CD4-positive, alpha-beta memory T cell (primary cell): ENCODE results near the gene YARS1. TPM values are rescaled to one million over a fixed set of nuclear protein-coding genes. Genes with fewer than 3 reads are reported as not detected.

ENCODE experiments used
- CTCF ChIA-PET: fragments of 350-600 bp; sonication (Branson Sonifier 250); formaldehyde crosslinking; loops from one replicate; lab custom pipeline; 2021; ENCODE audit warnings: inconsistent platforms; ENCODE audit not compliant: partially characterized antibody; lab: Charles Lee
- POLR2A ChIA-PET: fragments of 350-600 bp; sonication (Branson Sonifier 250); formaldehyde crosslinking; loops from one replicate; lab custom pipeline; 2021; ENCODE audit not compliant: partially characterized antibody; lab: Charles Lee
- DNase-seq, 5 donors: peaks; one replicate each; pipeline versions ENCODE4 v3.0.0 to v3.0.0-alpha.2; 2020 to 2022; ENCODE audit warnings: mixed read lengths in 1 of 5
- H3K27ac ChIP-seq: one replicate; pipeline ENCODE4 v1.7.0; 2013; ENCODE audit warnings: low read depth, low read length
- H3K27me3 ChIP-seq: 2 replicates; pipeline ENCODE4 v1.7.0; 2013; ENCODE audit warnings: mild to moderate bottlenecking, low read length, moderate library complexity; ENCODE audit not compliant: insufficient read depth
- H3K36me3 ChIP-seq: 2 replicates; pipeline ENCODE4 v1.7.0; 2013; ENCODE audit warnings: mild to moderate bottlenecking, low read length, moderate library complexity; ENCODE audit not compliant: insufficient read depth
- H3K4me1 ChIP-seq: 2 replicates; pipeline ENCODE4 v1.7.0; 2013; ENCODE audit warnings: mild to moderate bottlenecking, low read length, moderate library complexity; ENCODE audit not compliant: insufficient read depth
- H3K4me3 ChIP-seq, 2 donors: one replicate each; pipeline ENCODE4 v1.7.0; 2013; ENCODE audit warnings: low read length in 2 of 2, mild to moderate bottlenecking in 1 of 2
- H3K9me3 ChIP-seq, 2 donors: one replicate each; pipeline ENCODE4 v1.7.0; 2013; ENCODE audit warnings: low read length in 2 of 2, control low read depth in 1 of 2; ENCODE audit not compliant: control insufficient read depth in 1 of 2
- H3K27ac Mint-ChIP-seq, 7 donors: one replicate each; pipeline ENCODE4 v1.8.0; 2020 to 2021; ENCODE audit warnings: mixed read lengths in 7 of 7, mild to moderate bottlenecking in 6 of 7, inconsistent platforms in 3 of 7, moderate library complexity in 3 of 7
- H3K27me3 Mint-ChIP-seq, 2 donors: one replicate each; pipeline ENCODE4 v1.8.0; 2020 to 2021; ENCODE audit warnings: mixed read lengths in 2 of 2
- H3K36me3 Mint-ChIP-seq, 2 donors: one replicate each; pipeline ENCODE4 v1.8.0; 2020 to 2021; ENCODE audit warnings: mixed read lengths in 2 of 2, inconsistent platforms in 1 of 2, mild to moderate bottlenecking in 1 of 2
- H3K4me1 Mint-ChIP-seq, 4 donors: one replicate each; pipeline ENCODE4 v1.8.0; 2020 to 2021; ENCODE audit warnings: mixed read lengths in 4 of 4, mild to moderate bottlenecking in 1 of 4
- H3K4me3 Mint-ChIP-seq, 8 donors: one replicate each; pipeline ENCODE4 v1.8.0; 2020 to 2021; ENCODE audit warnings: mixed read lengths in 8 of 8, mild to moderate bottlenecking in 7 of 8, moderate library complexity in 6 of 8, inconsistent platforms in 3 of 8
- H3K9me3 Mint-ChIP-seq, 8 donors: one replicate each; pipeline ENCODE4 v1.8.0; 2020 to 2021; ENCODE audit warnings: mixed read lengths in 8 of 8, mild to moderate bottlenecking in 5 of 8, inconsistent platforms in 3 of 8, moderate library complexity in 1 of 8
- intact Hi-C: fragments of 100-400 bp; cut with micrococcal nuclease; formaldehyde crosslinking; loops from one replicate; pipeline ENCODE4 v1.15.1; 2023
- polyA plus RNA-seq, 2 donors: library from polyadenylated mRNA; unstranded; fragments of 300-500 nt; fragmentation: Illumina TruSeq; gene quantifications; one replicate each; pipeline ENCODE4 v1.2.3, GENCODE V29; 2021
- total RNA-seq, 2 experiments: library from RNA; stranded (reverse); gene quantifications; one replicate each; pipeline ENCODE4 v1.2.3, GENCODE V29; 2021

The YARS1 gene
- total RNA-seq (100 to 1,000 TPM; 110 to 114 TPM), polyA plus RNA-seq (10 to 100 TPM; 46.6 to 70.0 TPM)

DNA sequence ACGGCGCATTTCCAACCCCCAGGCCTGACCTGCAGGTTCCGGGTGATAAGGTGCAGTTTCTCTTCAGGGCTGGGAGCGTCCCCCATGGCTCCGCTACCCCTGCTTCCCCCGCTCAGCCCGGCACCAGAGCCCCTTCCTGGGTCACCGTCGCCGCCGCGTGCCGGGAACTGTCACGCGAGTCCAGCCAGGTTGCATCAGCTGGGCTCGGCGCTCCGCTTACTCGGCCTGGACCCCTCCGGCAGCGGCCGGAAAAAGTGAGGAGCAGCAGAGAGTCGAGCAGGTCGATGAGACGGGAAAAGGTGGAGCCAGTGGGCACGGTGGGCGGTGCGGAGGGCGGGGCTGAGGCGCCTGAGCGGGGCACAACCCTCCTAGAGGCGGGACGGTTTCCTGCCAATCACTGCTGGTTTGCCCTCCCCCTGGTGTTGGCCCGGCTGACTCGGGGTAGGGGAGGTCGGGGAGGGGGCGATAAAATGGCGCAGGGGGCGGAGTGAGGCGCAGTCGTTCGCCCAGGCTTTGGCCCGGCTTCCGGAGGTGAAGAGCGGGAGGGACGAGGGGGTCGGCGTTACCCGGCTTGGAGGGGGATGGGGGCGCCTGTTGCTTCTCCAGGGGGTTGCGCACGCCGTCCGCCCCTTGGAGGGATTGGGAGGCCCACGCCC, at the start of gene YARS1, which contains the start of gene S100PBP:
TSS of gene YARS1 (minus strand) at position 200 of the 656 bp plus-strand sequence. CDS start at position 86, 114 bp downstream.
TSS of gene S100PBP (plus strand) at position 495 of the 656 bp plus-strand sequence. CDS start 8,447 bp downstream, outside the sequence.
- H3K9me3 Mint-ChIP-seq, result no peaks in the 10 kb centered on the region
- H3K27ac ChIP-seq, result peak within 1 kb of the TSS; percentile 89
- DNase-seq, result peak; percentile 99 to 100 (median 99)
- no peaks in the 10 kb centered on the region for H3K27me3 ChIP-seq
- intact Hi-C loops, result loop anchor here (1.0 to 5.0 kb wide), 4 partner anchors 18 to 310 kb away; partner anchors contain the start of genes RNF19B and ZBTB8OS
- H3K4me3 ChIP-seq, result peak within 1 kb of the TSS; percentile 67 to 70
- POLR2A ChIA-PET, result interaction anchor here (0.9 to 3.4 kb wide), 10 partner anchors 9 to 532 kb away, joined by 3 to 22 read pairs (median 5); partner anchors contain the start of genes RBBP4, RNF19B, TRIM62 and ZBTB8OS
- H3K4me3 Mint-ChIP-seq, result peak within 1 kb of the TSS; percentile 94 to 100 (median 96)
- H3K4me1 ChIP-seq, result peaks cover 60% of the 10 kb centered on the region
- no peaks in the 10 kb centered on the region for H3K9me3 ChIP-seq
- peak within 1 kb of the TSS; percentile 82 to 97 (median 95) for H3K27ac Mint-ChIP-seq
- H3K4me1 Mint-ChIP-seq, result peaks cover 36 to 71% (median 51%) of the 10 kb centered on the region in 4 donors
- no peaks in the 10 kb centered on the region for H3K27me3 Mint-ChIP-seq
- peaks cover 8 to 35% of the 10 kb centered on the region in 2 donors for H3K36me3 Mint-ChIP-seq
- CTCF ChIA-PET, result interaction anchor here (1.4 to 1.5 kb wide), 2 partner anchors 43 to 45 kb away, joined by 3 to 5 read pairs; no protein-coding TSS in a partner anchor
- H3K36me3 ChIP-seq, result no peaks in the 10 kb centered on the region

DNA sequence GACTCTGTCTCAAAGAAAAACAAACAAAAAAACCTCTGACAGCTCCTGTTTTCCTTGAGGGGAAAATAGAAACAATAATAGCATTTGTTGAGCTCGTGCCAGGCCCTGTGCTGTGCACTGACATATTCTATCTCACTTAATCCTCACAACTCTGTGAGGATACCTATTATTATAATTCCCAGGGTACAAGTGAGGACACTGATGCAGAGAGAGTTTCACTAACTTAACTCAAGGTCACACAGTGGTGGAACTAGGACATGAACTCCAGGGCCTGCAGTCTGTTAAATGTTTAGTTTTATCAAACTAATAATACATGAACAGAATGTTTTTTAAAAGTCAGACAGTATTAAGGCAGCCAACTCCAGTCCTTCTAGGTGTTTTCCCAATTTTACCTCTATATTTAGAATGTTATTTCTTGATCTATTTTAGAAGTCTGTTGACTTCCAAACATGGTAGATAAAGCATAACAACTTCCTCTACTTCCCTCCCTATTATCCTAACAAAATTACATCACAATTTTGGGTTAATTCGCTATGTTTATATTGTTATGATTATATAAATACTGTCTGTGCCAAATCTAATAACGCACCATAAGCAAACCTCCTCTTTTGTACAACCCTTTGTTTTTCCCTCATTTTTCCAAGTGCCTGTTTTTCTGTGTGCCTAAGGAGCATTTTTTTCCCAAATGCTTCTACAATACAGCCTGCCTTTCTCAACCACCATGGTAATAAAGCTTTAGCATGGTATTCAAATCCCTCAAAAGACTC, 48.7 kb upstream of the YARS1 start:
- H3K9me3 Mint-ChIP-seq, result peaks cover 0 to 2% (median 0%) of the 10 kb centered on the region in 8 donors
- peaks cover 4% of the 10 kb centered on the region for H3K4me1 ChIP-seq
- no peak overlapping the region for H3K4me3 Mint-ChIP-seq
- H3K27me3 ChIP-seq, result no peaks in the 10 kb centered on the region
- no peaks in the 10 kb centered on the region for H3K36me3 ChIP-seq
- H3K4me3 ChIP-seq, result no peak overlapping the region
- H3K36me3 Mint-ChIP-seq, result peaks cover 34 to 46% of the 10 kb centered on the region in 2 donors
- ChIA-PET CTCF (interaction anchor here (0.6 to 1.6 kb wide), 3 partner anchors 11 to 461 kb away, joined by 3 read pairs; no protein-coding TSS in a partner anchor), POLR2A (no interaction called here)
- no peak overlapping the region for H3K27ac Mint-ChIP-seq
- H3K4me1 Mint-ChIP-seq, result peaks cover 4 to 14% (median 10%) of the 10 kb centered on the region in 4 donors
- H3K27ac ChIP-seq, result no peak overlapping the region
- H3K27me3 Mint-ChIP-seq, result peaks cover 11 to 13% of the 10 kb centered on the region in 2 donors
- no peaks in the 10 kb centered on the region for H3K9me3 ChIP-seq
- intact Hi-C loops, result no loop called here
- no peak for DNase-seq

- H3K4me1 ChIP-seq, result no peaks in the 10 kb centered on the region
- DNase-seq, result no peak
- CTCF ChIA-PET, result no interaction called here
- H3K27me3 ChIP-seq, result no peaks in the 10 kb centered on the region
- Mint-ChIP-seq H3K9me3 (no peaks in the 10 kb centered on the region), H3K36me3 (peaks cover 39 to 46% of the 10 kb centered on the region in 2 donors), H3K4me3 (no peak overlapping the region), H3K27me3 (peaks cover 5 to 7% of the 10 kb centered on the region in 2 donors), H3K4me1 (peaks cover 0 to 5% (median 3%) of the 10 kb centered on the region in 4 donors), H3K27ac (peak overlapping the region in 1 of 7 donors; percentile 13)
- no peak overlapping the region for H3K27ac ChIP-seq
- H3K4me3 ChIP-seq, result no peak overlapping the region
- H3K9me3 ChIP-seq, result no peaks in the 10 kb centered on the region
- intact Hi-C loops, result no loop called here
- no peaks in the 10 kb centered on the region for H3K36me3 ChIP-seq
- POLR2A ChIA-PET, result no interaction called here
Observed at GRCh38 chr1:32864375-32865019, 47.3 kb upstream of the YARS1 start.

DNA sequence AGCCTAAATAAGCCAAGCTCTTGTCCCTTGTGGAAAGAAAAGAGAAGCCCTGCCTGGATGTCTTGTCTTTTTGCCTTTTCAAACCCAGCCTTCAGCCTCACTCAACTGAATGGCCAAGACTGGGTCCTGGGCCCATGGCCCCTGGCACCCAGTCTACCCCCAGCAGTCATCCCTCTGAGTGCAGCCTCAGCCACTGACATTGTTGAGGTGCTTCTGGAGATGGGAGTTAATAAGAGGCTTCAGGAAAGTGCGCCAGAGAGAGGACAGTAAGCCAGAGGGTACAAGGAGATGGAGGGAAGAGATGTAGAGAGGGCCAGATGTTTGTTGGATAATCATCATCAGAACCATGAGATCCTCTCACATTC, 46.7 kb upstream of the YARS1 start:
- Histone ChIP-seq H3K9me3 (no peaks in the 10 kb centered on the region), H3K27ac (no peak overlapping the region), H3K27me3 (no peaks in the 10 kb centered on the region), H3K4me1 (no peaks in the 10 kb centered on the region), H3K36me3 (no peaks in the 10 kb centered on the region), H3K4me3 (no peak overlapping the region)
- Mint-ChIP-seq H3K4me3 (no peak overlapping the region), H3K36me3 (peaks cover 42% of the 10 kb centered on the region in 2 donors), H3K4me1 (no peaks in the 10 kb centered on the region), H3K9me3 (no peaks in the 10 kb centered on the region), H3K27me3 (peaks cover 0 to 2% of the 10 kb centered on the region in 2 donors), H3K27ac (no peak overlapping the region)
- intact Hi-C loops, result no loop called here
- POLR2A ChIA-PET, result no interaction called here
- CTCF ChIA-PET, result interaction anchor here (1.1 kb wide), 1 partner anchor 8 kb away, joined by 3 read pairs; no protein-coding TSS in a partner anchor
- DNase-seq, result no peak

DNA sequence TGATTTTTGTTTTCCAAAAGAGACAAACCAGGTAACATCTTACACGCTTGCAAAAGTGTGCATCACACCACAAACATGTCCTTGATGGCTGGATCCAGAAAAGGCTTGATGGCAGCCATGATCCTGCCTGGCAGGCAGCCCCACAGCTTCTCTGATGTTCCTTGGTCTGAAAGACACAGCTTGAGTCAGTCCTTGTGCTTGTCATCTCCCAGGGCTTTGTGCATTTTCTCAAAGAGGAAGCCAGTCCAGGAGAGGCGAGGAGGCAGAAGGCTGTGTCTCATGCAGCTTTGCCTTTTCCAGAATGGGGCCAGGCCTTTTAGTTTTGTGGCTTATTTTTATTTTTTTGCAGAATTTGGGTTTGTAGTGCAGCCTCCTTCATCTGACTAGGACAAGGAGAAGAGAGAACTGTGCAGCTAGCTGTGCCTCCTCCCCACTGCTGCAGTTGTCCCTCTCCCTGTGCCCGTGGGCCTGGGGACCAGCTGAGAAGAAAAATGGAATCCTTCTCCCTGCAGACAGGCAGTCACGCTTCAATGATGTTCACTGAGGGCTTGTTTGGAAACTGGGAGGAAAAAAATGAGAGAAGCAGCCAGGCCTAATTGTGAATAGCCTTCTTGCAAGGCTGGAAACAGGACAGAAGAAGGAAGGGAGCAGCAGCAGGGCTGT, 46.2 kb upstream of the YARS1 start:
- no peaks in the 10 kb centered on the region for H3K4me1 Mint-ChIP-seq
- H3K27ac Mint-ChIP-seq, result peak overlapping the region in 1 of 7 donors; percentile 26
- no peak overlapping the region for H3K4me3 Mint-ChIP-seq
- no peak overlapping the region for H3K4me3 ChIP-seq
- no peaks in the 10 kb centered on the region for H3K36me3 ChIP-seq
- peaks cover 41 to 47% of the 10 kb centered on the region in 2 donors for H3K36me3 Mint-ChIP-seq
- ChIA-PET POLR2A (no interaction called here), CTCF (interaction anchor here (0.8 to 1.1 kb wide), 2 partner anchors 8 to 90 kb away, joined by 3 read pairs; no protein-coding TSS in a partner anchor)
- no peaks in the 10 kb centered on the region for H3K27me3 Mint-ChIP-seq
- intact Hi-C loops, result no loop called here
- no peaks in the 10 kb centered on the region for H3K9me3 Mint-ChIP-seq
- H3K27me3 ChIP-seq, result no peaks in the 10 kb centered on the region
- DNase-seq, result no peak
- no peaks in the 10 kb centered on the region for H3K4me1 ChIP-seq
- no peaks in the 10 kb centered on the region for H3K9me3 ChIP-seq
- H3K27ac ChIP-seq, result no peak overlapping the region

DNA sequence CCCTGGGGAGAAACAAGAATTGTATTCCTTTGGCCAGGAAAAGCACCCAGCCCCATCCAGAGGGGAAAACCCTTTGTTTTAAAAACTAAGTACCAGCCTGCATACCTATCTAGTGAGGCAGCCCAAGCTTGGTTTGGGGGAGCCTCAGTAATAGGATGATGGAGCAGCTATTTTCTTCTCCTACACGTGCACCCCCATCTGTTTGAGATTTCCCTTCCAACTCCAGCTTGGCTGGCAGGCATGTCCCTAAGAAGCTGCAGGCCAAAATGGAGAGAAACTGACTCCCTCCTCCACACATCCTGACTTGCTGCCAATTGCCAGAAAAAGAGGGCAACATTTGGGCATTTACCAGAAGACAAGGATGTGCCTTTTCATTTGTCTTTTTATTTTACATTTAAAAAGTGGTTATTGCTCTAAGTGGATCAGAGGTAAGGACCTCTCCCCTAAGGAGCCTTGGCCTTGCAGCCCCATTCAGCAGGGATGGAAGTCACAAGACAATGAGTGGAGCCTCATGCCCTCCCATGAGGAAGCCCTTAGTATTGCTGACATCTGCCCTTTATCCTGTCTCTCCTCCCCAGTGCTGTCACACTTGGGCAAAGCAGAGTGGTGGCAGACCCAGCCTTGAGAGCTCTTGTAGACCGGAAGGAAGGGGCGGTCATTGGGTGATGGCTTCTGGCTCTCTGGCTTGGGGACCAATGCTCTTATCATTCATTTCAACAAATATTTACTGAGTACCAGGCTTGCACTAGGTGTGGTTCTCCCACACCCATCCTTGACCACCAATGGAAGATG, 44.9 kb upstream of the YARS1 start:
- ChIA-PET CTCF (interaction anchor here (0.8 to 1.5 kb wide), 4 partner anchors 10 to 150 kb away, joined by 3 to 5 read pairs (median 4); no protein-coding TSS in a partner anchor), POLR2A (no interaction called here)
- no peak for DNase-seq
- H3K27ac Mint-ChIP-seq, result peak overlapping the region in 2 of 7 donors; percentile 6 to 74
- intact Hi-C loops, result no loop called here
- H3K9me3 Mint-ChIP-seq, result no peaks in the 10 kb centered on the region
- H3K36me3 Mint-ChIP-seq, result peaks cover 44 to 58% of the 10 kb centered on the region in 2 donors
- Histone ChIP-seq H3K9me3 (no peaks in the 10 kb centered on the region), H3K27me3 (no peaks in the 10 kb centered on the region), H3K27ac (no peak overlapping the region), H3K4me1 (no peaks in the 10 kb centered on the region), H3K36me3 (peaks cover 4% of the 10 kb centered on the region), H3K4me3 (no peak overlapping the region)
- H3K4me3 Mint-ChIP-seq, result no peak overlapping the region
- no peaks in the 10 kb centered on the region for H3K27me3 Mint-ChIP-seq
- no peaks in the 10 kb centered on the region for H3K4me1 Mint-ChIP-seq
